GM21529 (cell line): ENCODE measurements around the gene DDX18.
"Not testable (repeated sequence)": the region's sequence is repeated elsewhere in the genome, so short reads cannot be mapped to it uniquely, and the experiment has no call there.

Source experiments
- ATAC-seq: cut with Tn5 transposase; IDR thresholded peaks from one replicate; pipeline ENCODE4 v1.9.1; 2021; ENCODE audit not compliant: unreplicated experiment

DDX18 gene

DNA sequence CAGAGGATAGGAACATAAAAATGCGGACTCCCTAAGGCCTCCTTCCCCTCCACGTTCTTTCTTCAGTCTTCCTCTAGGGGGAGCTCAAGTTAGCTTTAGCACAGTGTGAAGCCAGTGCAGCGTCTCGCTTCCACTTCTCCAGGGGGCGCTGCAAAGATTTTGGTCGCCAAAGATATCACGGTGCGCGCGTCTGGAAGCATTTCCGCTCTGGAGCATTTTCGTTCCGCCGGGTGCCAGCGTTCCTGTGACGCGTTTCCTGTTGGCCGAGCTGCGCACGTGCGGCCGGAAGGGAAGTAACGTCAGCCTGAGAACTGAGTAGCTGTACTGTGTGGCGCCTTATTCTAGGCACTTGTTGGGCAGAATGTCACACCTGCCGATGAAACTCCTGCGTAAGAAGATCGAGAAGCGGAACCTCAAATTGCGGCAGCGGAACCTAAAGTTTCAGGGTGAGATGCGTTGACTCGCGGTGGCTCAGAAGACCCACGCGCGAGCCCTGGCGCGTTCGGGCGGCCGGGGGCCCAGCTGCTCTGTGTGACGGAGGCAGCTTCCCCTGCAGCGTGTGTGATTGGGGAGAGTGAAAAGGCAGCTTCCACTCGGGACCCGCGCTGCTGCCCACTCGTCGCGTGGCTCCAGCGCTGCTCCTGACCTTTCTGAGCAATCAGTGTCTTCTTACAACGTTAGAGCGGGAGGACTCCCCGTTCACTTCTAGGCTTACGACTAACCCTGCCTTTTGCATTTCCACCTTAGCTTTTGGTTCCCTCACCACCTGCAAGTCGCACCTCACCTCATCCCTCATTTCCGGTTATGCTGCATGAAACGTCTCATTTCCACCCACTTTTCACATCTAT, at the start of gene DDX18:
TSS of gene DDX18 (plus strand) at position 275 of the 848 bp plus-strand sequence. CDS start at position 362, 87 bp downstream.
- peak; percentile 96 for ATAC-seq

DNA sequence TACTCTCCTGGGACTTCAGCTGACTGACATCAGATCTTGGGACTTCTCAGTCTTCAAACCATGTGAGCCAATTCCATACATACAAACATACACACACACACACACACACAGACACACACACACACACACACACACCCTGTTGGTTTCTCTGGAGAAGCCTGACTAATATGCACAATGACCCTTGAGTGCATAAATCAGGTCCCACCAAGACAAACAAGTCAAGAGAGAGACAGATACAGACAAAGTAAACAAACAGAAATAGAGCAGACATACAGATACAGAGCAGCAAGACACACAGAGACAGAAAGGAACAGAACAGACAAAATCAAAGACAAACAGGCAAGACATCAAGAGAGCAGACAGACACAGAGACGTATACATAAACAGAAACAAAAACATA, 43.8 kb upstream of the DDX18 start:
- ATAC-seq = no peak

DNA sequence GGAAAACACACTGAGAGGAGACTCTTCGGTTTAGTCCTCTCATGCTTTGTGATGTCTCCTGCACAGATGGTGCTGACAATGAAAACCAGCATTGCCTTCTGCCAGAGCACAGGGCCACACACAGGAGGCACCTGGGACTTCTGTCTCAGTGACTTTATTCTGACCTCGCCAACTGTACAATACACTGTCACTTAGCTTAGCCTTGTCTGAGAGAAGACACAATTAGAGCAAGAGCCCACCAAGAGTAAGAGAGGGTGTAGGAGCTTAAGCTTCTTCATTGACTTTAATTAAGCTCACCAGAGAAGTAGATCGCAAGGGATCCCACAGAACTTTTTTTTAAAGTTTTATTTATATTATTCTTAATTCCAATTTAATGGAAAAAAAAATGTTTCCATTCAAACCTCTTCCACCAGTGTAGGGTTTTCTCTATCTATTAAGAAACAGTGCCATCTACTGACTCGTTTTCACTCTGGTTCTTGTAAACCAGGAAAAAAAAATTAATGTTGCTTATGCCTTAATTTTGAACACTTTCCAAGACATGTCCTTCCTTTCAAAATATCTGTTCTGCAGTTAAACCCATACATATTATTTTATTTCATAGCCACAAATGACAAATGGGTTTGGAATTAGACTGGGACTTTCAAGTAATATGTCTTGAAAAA, 42.4 kb upstream of the DDX18 start:
- no peak for ATAC-seq

DNA sequence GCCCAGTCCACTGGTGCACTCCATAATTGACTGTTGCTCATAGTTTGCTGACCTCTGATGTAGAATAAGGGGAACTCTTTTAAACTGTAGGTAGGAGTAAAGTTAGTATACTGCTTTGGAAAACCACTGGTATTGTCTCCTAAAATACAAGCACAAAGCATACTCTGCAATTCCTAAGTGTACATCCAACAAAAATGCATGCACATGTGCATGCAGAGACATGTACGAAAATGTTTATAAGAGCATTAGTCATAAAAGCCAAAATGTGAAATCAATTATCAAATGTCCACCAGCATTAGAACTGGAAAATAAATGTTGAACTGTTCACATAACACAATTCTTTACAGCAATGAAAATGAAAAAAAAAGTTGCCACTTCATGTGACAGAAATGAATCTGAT, 39.8 kb upstream of the DDX18 start:
- no peak for ATAC-seq

DNA sequence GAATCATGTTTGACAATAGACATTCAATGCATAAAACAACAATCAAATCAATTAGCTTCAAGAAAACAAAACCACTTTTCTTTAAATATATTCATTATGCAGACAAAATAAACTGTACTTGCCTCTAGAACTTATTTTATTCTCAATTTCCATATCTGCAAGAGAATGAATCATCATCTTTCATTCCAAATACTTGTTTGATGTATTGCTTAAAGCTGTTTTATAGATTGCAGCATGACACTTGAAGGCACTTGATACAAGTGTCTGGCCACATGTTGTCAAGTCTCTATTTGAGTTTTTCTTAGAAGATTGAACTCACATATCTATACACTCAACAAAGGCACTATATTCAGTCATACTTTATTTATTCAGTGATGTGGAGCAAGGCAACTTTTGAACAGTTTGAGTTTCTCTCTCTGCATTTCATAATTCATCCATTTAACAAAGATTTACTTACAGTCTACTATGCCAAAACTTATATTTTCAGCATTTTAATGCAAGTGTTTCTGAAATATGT, 38.7 kb upstream of the DDX18 start:
- ATAC-seq = no peak

DNA sequence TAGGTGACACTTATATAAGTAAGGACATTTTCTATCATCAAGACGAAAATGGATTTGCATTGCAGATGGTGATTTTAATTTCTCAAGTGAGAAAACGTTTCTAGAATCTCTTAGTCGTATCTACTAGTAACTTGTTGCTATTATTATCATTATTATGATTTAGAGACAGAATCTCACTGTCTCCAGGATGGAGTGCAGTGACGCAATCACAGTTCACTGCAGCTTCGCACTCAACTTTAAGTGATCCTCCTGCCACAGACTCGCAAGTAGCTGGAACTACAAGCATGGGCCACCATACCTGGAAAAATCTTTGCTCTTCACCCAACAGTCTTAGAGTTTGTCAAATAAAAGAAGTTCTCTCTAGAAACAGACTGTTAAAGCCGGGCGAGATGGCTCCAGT, 37.6 kb upstream of the DDX18 start:
- ATAC-seq = no peak

DNA sequence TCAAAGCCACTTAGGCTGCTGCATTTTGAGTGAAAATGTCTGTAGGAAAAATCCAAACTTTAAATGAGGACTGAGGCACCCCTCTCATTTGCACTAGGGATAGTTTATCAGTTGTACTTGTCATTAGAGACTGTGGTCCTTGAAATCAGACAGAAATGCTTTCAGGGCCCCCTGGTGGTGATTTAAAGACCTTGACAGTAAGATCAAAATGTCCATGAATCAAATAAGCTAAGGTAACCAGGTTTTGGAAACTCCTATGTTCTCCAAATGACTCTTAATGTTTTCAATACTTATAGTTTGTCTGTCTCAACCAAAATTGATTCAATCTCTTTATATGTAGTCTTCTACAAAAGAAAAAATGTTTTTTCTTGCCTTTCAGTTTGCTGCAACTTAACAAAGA, 28.8 kb upstream of the DDX18 start:
- ATAC-seq = no peak

DNA sequence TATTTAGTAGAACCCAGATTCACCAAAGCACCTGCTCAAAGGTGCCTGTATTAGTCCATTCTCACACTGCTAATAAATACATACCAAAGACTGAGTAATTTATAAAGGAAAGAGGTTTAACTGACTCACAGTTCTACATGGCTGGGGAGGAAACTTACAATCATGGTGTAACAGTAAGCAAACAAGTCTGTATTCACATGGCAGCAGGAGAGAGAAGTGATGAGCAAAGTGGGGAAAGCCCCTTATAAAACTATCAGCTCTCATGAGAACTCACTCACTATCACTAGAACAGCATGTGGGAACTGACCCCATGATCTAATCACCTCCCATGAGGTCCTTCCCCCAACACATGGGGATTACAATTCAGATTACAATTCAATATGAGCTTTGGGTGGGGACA, 28.0 kb upstream of the DDX18 start:
- ATAC-seq = no peak

DNA sequence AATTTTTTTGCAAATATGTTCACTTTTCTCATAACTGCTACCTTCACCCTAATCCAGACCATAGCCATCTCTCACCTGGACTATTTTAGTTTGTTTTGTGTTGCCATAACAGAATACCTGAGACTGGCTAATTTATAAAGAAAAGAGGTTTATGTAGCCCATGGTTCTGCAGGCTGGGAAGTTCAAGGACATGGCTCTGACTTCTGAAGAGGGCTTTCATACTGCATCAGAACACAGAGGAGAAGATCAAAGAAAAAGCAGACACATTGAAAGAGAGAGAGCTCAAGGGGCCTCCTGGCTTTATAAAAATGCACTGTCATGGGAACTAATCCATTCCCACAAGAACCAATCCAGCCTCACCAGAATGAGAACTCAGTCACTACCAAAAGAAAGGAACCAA, 25.0 kb upstream of the DDX18 start:
- ATAC-seq = no peak

DNA sequence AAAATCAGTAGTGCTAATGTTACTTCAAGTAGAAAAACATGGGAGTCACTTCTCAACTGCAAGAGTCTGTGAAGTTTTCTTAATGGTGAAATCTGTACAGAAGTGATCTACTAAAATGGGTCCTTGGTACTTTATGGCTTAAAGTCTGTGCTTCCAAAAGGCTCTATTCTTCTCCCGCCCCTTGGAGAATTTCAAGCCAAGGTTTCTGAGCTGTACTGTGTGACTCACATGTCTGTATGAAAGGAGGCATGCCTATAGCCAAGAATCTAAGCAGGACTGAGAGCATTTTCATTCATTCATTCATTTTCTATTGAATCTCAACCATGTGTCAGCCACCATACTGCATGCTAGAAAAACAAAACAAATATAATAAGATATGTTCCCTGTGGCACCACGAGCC, 19.8 kb upstream of the DDX18 start:
- no peak for ATAC-seq

DNA sequence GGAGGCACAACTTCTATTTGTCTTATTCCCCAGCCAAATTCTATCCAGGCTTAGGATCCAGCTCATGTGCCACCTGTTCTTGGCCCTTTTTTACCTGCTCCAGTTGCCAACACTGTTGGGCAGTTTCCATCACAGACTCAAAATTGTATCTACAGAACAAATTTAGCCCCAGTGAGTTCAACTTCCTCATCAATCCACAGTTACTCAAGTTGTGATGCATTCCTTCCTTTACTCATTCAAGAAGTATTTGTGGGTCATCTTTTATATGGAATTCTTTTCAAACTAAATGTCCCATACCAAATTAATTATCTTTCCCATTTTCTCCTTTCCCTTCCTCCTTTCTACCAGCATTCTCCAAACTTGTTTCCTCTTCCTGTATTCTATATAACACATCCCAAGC, 12.7 kb upstream of the DDX18 start:
- no peak for ATAC-seq

DNA sequence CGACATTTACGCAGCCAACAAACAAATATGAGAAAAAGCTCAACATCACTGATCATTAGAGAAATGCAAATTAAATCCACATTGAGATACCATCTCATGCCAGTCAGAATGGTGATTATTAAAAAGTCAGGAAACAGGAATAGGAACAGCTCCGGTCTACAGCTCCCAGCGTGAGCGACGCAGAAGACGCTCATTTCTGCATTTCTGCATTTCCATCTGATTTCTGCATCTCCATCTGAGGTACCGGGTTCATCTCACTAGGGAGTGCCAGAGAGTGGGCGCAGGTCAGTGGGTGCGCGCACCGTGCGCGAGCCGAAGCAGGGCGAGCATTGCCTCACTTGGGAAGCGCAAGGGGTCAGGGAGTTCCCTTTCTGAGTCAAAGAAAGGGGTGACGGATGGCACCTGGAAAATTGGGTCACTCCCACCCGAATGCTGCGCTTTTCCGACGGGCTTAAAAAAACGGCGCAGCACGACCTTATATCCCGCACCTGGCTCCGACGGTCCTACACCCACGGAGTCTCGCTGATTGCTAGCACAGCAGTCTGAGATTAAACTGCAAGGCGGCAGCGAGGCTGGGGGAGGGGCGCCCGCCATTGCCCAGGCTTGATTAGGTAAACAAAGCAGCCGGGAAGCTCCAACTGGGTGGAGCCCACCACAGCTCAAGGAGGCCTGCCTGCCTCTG, 10.7 kb upstream of the DDX18 start:
- ATAC-seq = not testable (repeated sequence)

DNA sequence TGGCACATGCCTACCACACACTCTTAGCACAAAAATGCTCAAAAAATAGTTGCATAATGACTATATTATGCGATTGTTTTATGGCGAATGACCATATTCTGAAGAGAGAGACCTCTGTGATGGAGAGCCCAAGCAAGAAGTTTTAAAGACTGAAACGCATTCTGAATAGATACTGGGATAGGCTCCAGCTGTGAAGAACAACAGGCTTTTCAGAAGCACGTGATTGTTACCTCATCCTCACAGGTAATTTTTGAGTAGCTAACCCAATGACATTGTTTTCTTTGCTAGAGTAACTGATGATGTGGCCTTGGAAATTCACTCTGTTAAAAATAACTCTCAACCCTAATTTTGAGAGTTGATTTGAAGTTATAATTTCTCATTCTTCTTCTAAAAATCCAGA, 2.0 kb upstream of the DDX18 start:
- no peak for ATAC-seq

DNA sequence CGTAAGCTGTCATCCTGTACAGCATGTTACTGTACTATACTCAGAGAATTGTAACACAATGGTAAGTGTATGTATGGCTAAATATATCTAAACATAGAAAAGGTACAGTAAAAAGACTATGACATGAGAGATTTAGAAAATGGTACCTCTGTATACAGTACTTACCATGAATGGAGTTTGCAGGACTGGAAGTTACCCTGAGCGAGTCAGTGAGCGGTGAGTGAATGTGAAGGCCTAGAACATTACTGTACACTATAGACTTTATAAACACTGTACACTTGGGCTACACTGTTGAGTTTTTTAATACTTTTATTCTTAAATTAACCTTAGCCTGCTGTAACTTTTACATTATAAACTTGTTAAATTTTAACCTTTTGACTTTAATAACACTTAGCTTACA, 1.5 kb downstream of the DDX18 start:
- ATAC-seq = no peak

DNA sequence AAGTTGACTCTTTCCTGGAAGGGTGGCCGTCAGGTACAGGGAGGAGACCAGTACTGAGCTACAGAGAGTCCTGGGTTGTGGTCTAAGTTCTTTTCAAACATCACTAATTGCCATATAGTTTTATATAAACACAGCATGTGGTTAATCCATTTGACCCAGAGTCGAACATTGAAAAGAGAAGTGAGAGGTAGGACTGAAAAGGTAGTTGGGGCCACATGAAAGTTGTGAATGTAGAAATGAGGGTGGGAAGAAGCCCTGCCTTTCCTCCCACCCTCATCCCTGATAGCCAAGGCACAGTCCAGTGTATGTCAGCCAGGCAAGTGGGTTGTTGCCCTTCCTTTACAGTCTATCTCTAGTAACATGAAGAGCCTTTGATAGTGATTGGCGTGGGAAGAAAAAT, 4.4 kb downstream of the DDX18 start:
- no peak for ATAC-seq

DNA sequence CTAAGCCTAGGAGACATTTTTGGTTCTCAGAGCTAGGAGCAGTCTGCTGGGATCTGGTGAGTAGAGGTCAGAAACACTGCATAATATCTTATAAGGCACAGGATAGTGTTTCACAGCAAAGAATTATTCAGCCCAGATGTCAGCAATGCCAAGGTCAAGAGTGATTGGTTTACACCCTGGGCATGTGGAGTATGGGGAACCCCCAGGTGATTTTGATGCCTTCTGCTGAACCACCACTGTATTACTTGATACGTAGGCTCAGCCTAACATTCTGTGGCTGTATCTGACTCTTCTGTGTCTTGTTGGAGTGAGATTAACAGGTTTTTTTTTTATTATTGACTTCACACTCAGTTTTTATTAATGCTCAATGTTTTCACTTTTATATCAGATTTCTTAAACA, 6.0 kb downstream of the DDX18 start:
- ATAC-seq = peak; percentile 63

DNA sequence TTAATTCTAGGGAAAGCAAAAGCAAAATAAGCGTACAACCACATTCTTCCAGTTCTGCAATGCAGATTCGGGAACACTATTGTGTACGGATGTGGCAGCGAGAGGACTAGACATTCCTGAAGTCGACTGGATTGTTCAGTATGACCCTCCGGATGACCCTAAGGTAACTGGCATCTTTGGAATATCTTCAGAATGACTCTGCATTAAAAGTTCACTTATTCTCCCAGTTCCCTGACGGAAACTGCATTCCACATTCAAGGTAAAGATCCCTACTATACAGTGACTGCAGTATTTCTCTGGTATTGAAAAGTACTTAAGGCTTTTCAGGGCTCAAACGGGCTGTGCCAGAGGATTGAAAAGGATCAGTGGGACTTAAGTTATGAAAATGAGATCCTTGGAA, 10.9 kb downstream of the DDX18 start:
- no peak for ATAC-seq

DNA sequence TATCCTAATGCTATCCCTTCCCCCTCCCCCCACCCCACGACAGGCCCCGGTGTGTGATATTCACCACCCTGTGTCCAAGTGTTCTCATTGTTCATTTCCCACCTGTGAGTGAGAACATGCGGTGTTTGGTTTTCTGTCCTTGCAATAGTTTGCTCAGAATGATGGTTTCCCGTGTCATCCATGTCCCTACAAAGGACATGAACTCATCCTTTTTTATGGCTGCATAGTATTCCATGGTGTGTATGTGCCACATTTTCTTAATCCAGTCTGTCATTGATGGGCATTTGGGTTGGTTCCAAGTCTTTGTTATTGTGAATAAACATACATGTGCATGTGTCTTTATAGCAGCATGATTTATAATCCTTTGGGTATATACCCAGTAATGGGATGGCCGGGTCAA, 13.0 kb downstream of the DDX18 start:
- not testable (repeated sequence) for ATAC-seq

DNA sequence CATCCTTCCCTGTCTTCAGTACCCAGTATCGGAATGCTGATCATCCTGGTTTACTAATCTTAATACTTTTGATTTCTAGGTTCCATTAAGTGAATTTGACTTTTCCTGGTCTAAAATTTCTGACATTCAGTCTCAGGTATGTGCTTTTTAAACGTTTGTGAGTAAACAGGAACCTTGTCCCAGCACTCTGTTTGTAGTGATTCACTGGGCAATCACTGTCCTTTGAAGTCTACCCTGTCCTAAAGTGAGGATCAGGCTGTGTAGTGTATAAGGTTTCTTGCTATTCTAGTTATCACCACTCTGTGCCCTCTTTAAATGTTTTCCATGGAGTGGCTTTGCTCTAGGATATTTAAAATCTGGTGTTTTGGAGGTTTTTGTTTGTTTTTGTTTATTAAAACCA, 14.4 kb downstream of the DDX18 start:
- no peak for ATAC-seq

DNA sequence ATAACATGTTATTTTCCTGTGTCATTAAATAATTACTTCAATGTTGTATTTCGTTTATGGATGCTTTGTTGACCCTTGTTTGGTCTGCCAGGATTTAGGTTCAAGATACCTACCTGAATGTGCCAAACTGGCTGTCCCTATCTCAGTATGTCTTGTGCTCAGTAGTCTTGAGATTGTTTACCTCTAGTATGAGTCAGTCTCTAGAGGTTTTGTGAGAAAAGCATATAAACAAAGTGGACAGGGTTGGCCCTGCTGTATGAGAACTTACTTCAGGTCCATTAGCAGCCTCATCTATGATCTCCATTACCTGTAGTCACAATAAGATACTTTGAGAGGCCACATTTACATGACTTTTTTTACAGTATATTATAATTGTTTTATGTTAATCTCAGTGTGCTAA, 17.8 kb downstream of the DDX18 start:
- no peak for ATAC-seq

DNA sequence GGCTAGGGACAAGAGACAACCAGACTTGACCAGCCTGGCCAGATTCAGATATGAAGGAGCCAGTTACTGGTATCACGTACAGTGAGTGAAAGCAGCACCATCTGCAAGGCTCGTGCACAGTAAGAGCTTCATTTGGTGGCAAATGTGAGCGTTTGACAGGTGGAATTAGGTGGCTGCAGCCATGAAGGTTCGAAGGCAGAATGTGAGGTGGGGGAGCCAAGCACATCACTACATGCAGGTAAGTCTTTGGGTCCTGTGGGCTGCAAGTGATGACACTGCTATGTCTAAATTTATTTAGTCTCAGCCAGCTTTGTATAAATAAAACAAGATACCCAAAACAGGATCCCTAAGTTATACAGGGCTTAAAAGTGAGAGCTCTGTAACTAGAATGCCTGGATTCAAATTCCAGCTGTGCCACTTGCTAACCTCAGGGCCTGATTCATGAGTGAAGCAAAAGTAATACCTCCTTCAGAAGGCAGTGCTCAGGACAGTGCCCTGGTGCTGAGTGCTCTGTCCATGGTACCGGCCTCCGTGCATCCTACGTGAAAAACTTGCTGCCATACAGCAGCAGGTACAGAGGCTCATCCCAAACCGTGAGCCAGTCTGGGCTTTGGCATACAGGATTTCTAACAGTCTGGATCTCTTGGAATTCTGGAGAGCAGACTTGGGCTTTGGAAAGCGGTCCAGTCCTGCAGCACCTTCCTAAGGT, 18.6 kb downstream of the DDX18 start:
- no peak for ATAC-seq
